Measurements from ENCODE around the gene CA5A.
A peak's percentile ranks its signal among the peaks of the same experiment; 100 is the strongest.

Gene CA5A

GRCh38 chr16:87970186-87970585 lies 33.9 kb upstream of the CA5A start:
- H3K9me3 Mint-ChIP-seq: peaks cover 11% of the 10 kb centered on the region
- peaks cover 62% of the 10 kb centered on the region for H3K4me1 Mint-ChIP-seq
- H3K27ac Mint-ChIP-seq: no peak overlapping the region
- no peak overlapping the region for H3K4me3 Mint-ChIP-seq
- ATAC-seq: no peak
- peaks cover 34% of the 10 kb centered on the region for H3K36me3 Mint-ChIP-seq
- no peak for DNase-seq (ENCODE audit: low spot score in 2 of 2)

- peaks cover 64% of the 10 kb centered on the region for H3K4me1 Mint-ChIP-seq
- no peak overlapping the region for H3K4me3 Mint-ChIP-seq
Measured at GRCh38 chr16:87968541-87968940, 32.2 kb upstream of the CA5A start.

GRCh38 chr16:87966685-87967185 lies 30.4 kb upstream of the CA5A start:
- Mint-ChIP-seq H3K27ac (peak overlapping the region; percentile 83), H3K36me3 (peaks cover 37% of the 10 kb centered on the region), H3K4me3 (peak overlapping the region; percentile 61), H3K9me3 (peaks cover 5% of the 10 kb centered on the region), H3K4me1 (peaks cover 60% of the 10 kb centered on the region)
- ATAC-seq (no peak), DNase-seq (ENCODE audit: low spot score in 2 of 2) (no peak)

More at GRCh38 chr16:87968541-87968940, 32.2 kb upstream of the CA5A start:
- DNase-seq (ENCODE audit: low spot score in 2 of 2) (no peak), ATAC-seq (no peak)
- Mint-ChIP-seq H3K36me3 (peaks cover 44% of the 10 kb centered on the region), H3K27ac (no peak overlapping the region), H3K9me3 (peaks cover 11% of the 10 kb centered on the region)

GRCh38 chr16:87966064-87966645 lies 29.8 kb upstream of the CA5A start:
- ATAC-seq (no peak), DNase-seq (ENCODE audit: low spot score in 2 of 2) (no peak)
- peak overlapping the region; percentile 61 for H3K4me3 Mint-ChIP-seq
- peak overlapping the region; percentile 83 for H3K27ac Mint-ChIP-seq
- peaks cover 59% of the 10 kb centered on the region for H3K4me1 Mint-ChIP-seq
- peaks cover 37% of the 10 kb centered on the region for H3K36me3 Mint-ChIP-seq
- peaks cover 3% of the 10 kb centered on the region for H3K9me3 Mint-ChIP-seq

- Mint-ChIP-seq H3K36me3 (peaks cover 37% of the 10 kb centered on the region), H3K4me3 (peak overlapping the region; percentile 61), H3K27ac (peak overlapping the region; percentile 93), H3K4me1 (peaks cover 62% of the 10 kb centered on the region), H3K9me3 (no peaks in the 10 kb centered on the region)
- ATAC-seq: no peak
- DNase-seq (ENCODE audit: low spot score in 2 of 2): no peak
Measured at GRCh38 chr16:87965417-87965816, 29.1 kb upstream of the CA5A start.

- H3K4me3 Mint-ChIP-seq: peak overlapping the region; percentile 61
- peaks cover 74% of the 10 kb centered on the region for H3K4me1 Mint-ChIP-seq
- no peaks in the 10 kb centered on the region for H3K9me3 Mint-ChIP-seq
- H3K36me3 Mint-ChIP-seq: peaks cover 38% of the 10 kb centered on the region
- H3K27ac Mint-ChIP-seq: peak overlapping the region; percentile 93
- no peak for ATAC-seq
- no peak for DNase-seq (ENCODE audit: low spot score in 2 of 2)
Measured at GRCh38 chr16:87964049-87964659, 27.8 kb upstream of the CA5A start.

- Mint-ChIP-seq H3K4me1 (peaks cover 77% of the 10 kb centered on the region), H3K36me3 (peaks cover 37% of the 10 kb centered on the region), H3K4me3 (peak overlapping the region; percentile 61), H3K9me3 (no peaks in the 10 kb centered on the region), H3K27ac (peak overlapping the region; percentile 93)
- ATAC-seq (peak; percentile 99), DNase-seq (ENCODE audit: low spot score in 2 of 2) (peak; percentile 47 to 73)
Measured at GRCh38 chr16:87963400-87963799, 27.1 kb upstream of the CA5A start.

GRCh38 chr16:87961623-87962022 lies 25.3 kb upstream of the CA5A start:
- DNase-seq (ENCODE audit: low spot score in 2 of 2): no peak
- no peak for ATAC-seq
- no peaks in the 10 kb centered on the region for H3K9me3 Mint-ChIP-seq
- H3K4me1 Mint-ChIP-seq: peaks cover 90% of the 10 kb centered on the region
- peaks cover 51% of the 10 kb centered on the region for H3K36me3 Mint-ChIP-seq
- H3K4me3 Mint-ChIP-seq: no peak overlapping the region
- peak overlapping the region; percentile 60 for H3K27ac Mint-ChIP-seq

- H3K27ac Mint-ChIP-seq: peak overlapping the region; percentile 99
Measured at GRCh38 chr16:87960852-87961251, 24.5 kb upstream of the CA5A start.

GRCh38 chr16:87960296-87960695 lies 24.0 kb upstream of the CA5A start:
- peak overlapping the region; percentile 96 for H3K4me3 Mint-ChIP-seq
- H3K27ac Mint-ChIP-seq: peak overlapping the region; percentile 99
- ATAC-seq (no peak), DNase-seq (ENCODE audit: low spot score in 2 of 2) (no peak)
- no peaks in the 10 kb centered on the region for H3K9me3 Mint-ChIP-seq
- peaks cover 90% of the 10 kb centered on the region for H3K4me1 Mint-ChIP-seq
- H3K36me3 Mint-ChIP-seq: peaks cover 61% of the 10 kb centered on the region

More at GRCh38 chr16:87960852-87961251, 24.5 kb upstream of the CA5A start:
- H3K4me1 Mint-ChIP-seq: peaks cover 90% of the 10 kb centered on the region
- H3K4me3 Mint-ChIP-seq: peak overlapping the region; percentile 96
- H3K9me3 Mint-ChIP-seq: no peaks in the 10 kb centered on the region
- ATAC-seq (no peak), DNase-seq (ENCODE audit: low spot score in 2 of 2) (no peak)
- H3K36me3 Mint-ChIP-seq: peaks cover 56% of the 10 kb centered on the region

- Mint-ChIP-seq H3K9me3 (no peaks in the 10 kb centered on the region), H3K4me3 (peak overlapping the region; percentile 96), H3K36me3 (peaks cover 59% of the 10 kb centered on the region), H3K27ac (peak overlapping the region; percentile 99), H3K4me1 (peaks cover 87% of the 10 kb centered on the region)
- DNase-seq (ENCODE audit: low spot score in 2 of 2) (no peak), ATAC-seq (no peak)
Measured at GRCh38 chr16:87959391-87959990, 23.2 kb upstream of the CA5A start.

- peaks cover 62% of the 10 kb centered on the region for H3K36me3 Mint-ChIP-seq
- no peak for ATAC-seq
- peak overlapping the region; percentile 99 for H3K27ac Mint-ChIP-seq
- H3K4me1 Mint-ChIP-seq: peaks cover 87% of the 10 kb centered on the region
- peak overlapping the region; percentile 96 for H3K4me3 Mint-ChIP-seq
- H3K9me3 Mint-ChIP-seq: no peaks in the 10 kb centered on the region
- no peak for DNase-seq (ENCODE audit: low spot score in 2 of 2)
Measured at GRCh38 chr16:87958632-87959031, 22.3 kb upstream of the CA5A start.

GRCh38 chr16:87957296-87958094 lies 21.2 kb upstream of the CA5A start:
- ATAC-seq: no peak

GRCh38 chr16:87956365-87957231 lies 20.3 kb upstream of the CA5A start:
- H3K4me1 Mint-ChIP-seq: peaks cover 84% of the 10 kb centered on the region
- DNase-seq (ENCODE audit: low spot score in 2 of 2) (peak; percentile 41 to 82), ATAC-seq (peak; percentile 78)
- no peaks in the 10 kb centered on the region for H3K9me3 Mint-ChIP-seq
- H3K36me3 Mint-ChIP-seq: peaks cover 78% of the 10 kb centered on the region
- H3K4me3 Mint-ChIP-seq: peak overlapping the region; percentile 96
- peak overlapping the region; percentile 99 for H3K27ac Mint-ChIP-seq

More at GRCh38 chr16:87957296-87958094, 21.2 kb upstream of the CA5A start:
- peak overlapping the region; percentile 99 for H3K27ac Mint-ChIP-seq
- peaks cover 82% of the 10 kb centered on the region for H3K4me1 Mint-ChIP-seq
- no peak for DNase-seq (ENCODE audit: low spot score in 2 of 2)
- peak overlapping the region; percentile 96 for H3K4me3 Mint-ChIP-seq
- peaks cover 73% of the 10 kb centered on the region for H3K36me3 Mint-ChIP-seq
- H3K9me3 Mint-ChIP-seq: no peaks in the 10 kb centered on the region

Measured in stimulated activated effector memory CD8-positive, alpha-beta T cell treated with anti-CD3 and anti-CD28 coated beads, Interleukin-12 subunit alpha, Interleukin-12 subunit beta, amount 100 ng/mL, for 72 hours (primary cell).